Naive thymus-derived CD4-positive, alpha-beta T cell (primary cell): Measurements from ENCODE around the gene CAPZA1. TPM values are rescaled to one million over a fixed set of nuclear protein-coding genes. Genes with fewer than 3 reads are reported as not detected.
"Not testable (repeated sequence)": the region's sequence is repeated elsewhere in the genome, so short reads cannot be mapped to it uniquely, and the experiment has no call there.

Experiments used
- ATAC-seq: fragments of 150-1000 bp; cut with Tn5 transposase; 2 replicates; pipeline ENCODE4 v1.10.0; 2021; ENCODE audit warnings: mild to moderate bottlenecking, moderate library complexity
- CTCF ChIA-PET: fragments of 350-600 bp; sonication (Branson Sonifier 250); formaldehyde crosslinking; loops from one replicate; lab custom pipeline; 2021; ENCODE audit warnings: antibody characterized with exemption; lab: Charles Lee
- POLR2A ChIA-PET: fragments of 350-600 bp; sonication (Branson Sonifier 250); formaldehyde crosslinking; loops from one replicate; lab custom pipeline; 2021; ENCODE audit warnings: antibody characterized with exemption, inconsistent platforms; lab: Charles Lee
- DNase-seq, 9 donors: peaks; one replicate each; pipeline versions ENCODE4 v3.0.0 to v3.0.0-alpha.2; 2020 to 2022; ENCODE audit warnings: mixed read lengths in 1 of 9
- H3K27ac ChIP-seq: one replicate; pipeline ENCODE4 v1.7.0; 2013; ENCODE audit warnings: mild to moderate bottlenecking, low read depth, low read length, moderate library complexity
- H3K27me3 ChIP-seq, 2 donors: one replicate each; pipeline ENCODE4 v1.7.0; 2013; ENCODE audit warnings: low read length in 2 of 2, mild to moderate bottlenecking in 2 of 2, moderate library complexity in 2 of 2; ENCODE audit not compliant: control insufficient read depth in 2 of 2, insufficient read depth in 2 of 2
- H3K36me3 ChIP-seq, 3 experiments: 1 replicate in 2 of 3; 2 replicates in 1 of 3; pipeline ENCODE4 v1.7.0; 2013; ENCODE audit warnings: low read length in 3 of 3, mild to moderate bottlenecking in 3 of 3, moderate library complexity in 1 of 3; ENCODE audit not compliant: insufficient read depth in 3 of 3, control insufficient read depth in 2 of 3
- H3K4me1 ChIP-seq, 2 donors: one replicate each; pipeline ENCODE4 v1.7.0; 2013; ENCODE audit warnings: low read length in 2 of 2, mild to moderate bottlenecking in 2 of 2, moderate library complexity in 1 of 2; ENCODE audit not compliant: control insufficient read depth in 2 of 2, insufficient read depth in 2 of 2
- H3K4me3 ChIP-seq: 2 replicates; pipeline ENCODE4 v1.7.0; 2013; ENCODE audit warnings: mild to moderate bottlenecking, low read length
- H3K9me3 ChIP-seq, 3 experiments: 1 replicate in 2 of 3; 2 replicates in 1 of 3; pipeline ENCODE4 v1.7.0; 2013; ENCODE audit warnings: low read length in 3 of 3; ENCODE audit not compliant: control insufficient read depth in 2 of 3
- H3K27ac Mint-ChIP-seq, 9 donors: one replicate each; pipeline ENCODE4 v1.8.0; 2020 to 2022; ENCODE audit warnings: mixed read lengths in 9 of 9, mild to moderate bottlenecking in 8 of 9, moderate library complexity in 5 of 9, inconsistent platforms in 2 of 9
- H3K27me3 Mint-ChIP-seq, 5 donors: one replicate each; pipeline ENCODE4 v1.8.0; 2021 to 2022; ENCODE audit warnings: mixed read lengths in 5 of 5, mild to moderate bottlenecking in 1 of 5
- H3K36me3 Mint-ChIP-seq, 5 donors: one replicate each; pipeline ENCODE4 v1.8.0; 2020 to 2022; ENCODE audit warnings: mixed read lengths in 5 of 5, mild to moderate bottlenecking in 3 of 5, inconsistent platforms in 1 of 5
- H3K4me1 Mint-ChIP-seq, 7 donors: one replicate each; pipeline ENCODE4 v1.8.0; 2020 to 2022; ENCODE audit warnings: mixed read lengths in 7 of 7, mild to moderate bottlenecking in 3 of 7, inconsistent platforms in 1 of 7
- H3K4me3 Mint-ChIP-seq, 10 donors: one replicate each; pipeline ENCODE4 v1.8.0; 2020 to 2022; ENCODE audit warnings: mild to moderate bottlenecking in 10 of 10, mixed read lengths in 10 of 10, moderate library complexity in 6 of 10, inconsistent platforms in 2 of 10
- H3K9me3 Mint-ChIP-seq, 11 donors: one replicate each; pipeline ENCODE4 v1.8.0; 2020 to 2022; ENCODE audit warnings: mixed read lengths in 11 of 11, mild to moderate bottlenecking in 4 of 11, inconsistent platforms in 1 of 11, moderate library complexity in 1 of 11
- intact Hi-C, 2 donors: fragments of 100-400 bp; cut with micrococcal nuclease; formaldehyde crosslinking; loops; one replicate each; pipeline ENCODE4 v1.15.1; 2023
- polyA plus RNA-seq, 2 donors: library from polyadenylated mRNA; unstranded; fragments of 300-500 nt; fragmentation: Illumina TruSeq; gene quantifications; one replicate each; pipeline ENCODE4 v1.2.3, GENCODE V29; 2021
- total RNA-seq, 6 experiments: library from RNA in 5 of 6; stranded (reverse) in 5 of 6; gene quantifications; 1 replicate in 5 of 6; 2 replicates in 1 of 6; pipeline ENCODE4 v1.2.3 and lab custom pipeline; 2021 to 2026

The CAPZA1 gene
- total and polyA plus RNA-seq, 7 experiments from 2014 or later, result 114 to 237 (median 135) TPM

DNA sequence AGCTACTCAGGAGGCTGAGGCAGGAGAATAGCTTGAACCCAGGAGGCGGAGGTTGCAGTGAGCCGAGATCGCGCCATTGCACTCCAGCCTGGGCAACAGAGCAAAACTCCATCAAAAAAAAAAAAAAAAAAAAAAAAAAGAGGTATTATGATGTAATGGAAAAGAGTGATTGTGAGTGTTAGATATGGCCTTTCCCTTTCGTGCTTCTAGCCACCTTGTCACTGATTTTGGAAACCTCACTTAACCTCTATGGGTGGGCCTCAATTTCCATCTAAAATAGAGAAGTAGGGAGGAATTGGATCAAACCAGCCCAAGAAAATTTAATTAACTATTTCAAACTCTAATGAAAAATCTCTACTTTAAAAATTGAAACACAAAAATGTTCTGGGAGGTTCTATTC is 4.9 kb downstream of the CAPZA1 start:
- peaks cover 7 to 35% (median 14%) of the 10 kb centered on the region in 5 donors for H3K36me3 Mint-ChIP-seq
- H3K27me3 ChIP-seq, ATAC-seq, H3K4me3 ChIP-seq, H3K9me3 Mint-ChIP-seq, H3K9me3 ChIP-seq, CTCF ChIA-PET, H3K27me3 Mint-ChIP-seq: not testable (repeated sequence)
- H3K4me1 Mint-ChIP-seq, result peaks cover 51 to 84% (median 76%) of the 10 kb centered on the region in 7 donors
- peak in 1 of 9 donors; percentile 39 for DNase-seq
- Histone ChIP-seq H3K36me3 (peaks cover 0 to 11% (median 3%) of the 10 kb centered on the region in 3 experiments), H3K27ac (peak overlapping the region; percentile 50), H3K4me1 (peaks cover 40% of the 10 kb centered on the region in 2 donors)
- POLR2A ChIA-PET, result interaction anchor here (0.6 kb wide), 1 partner anchor 50 kb away, joined by 4 read pairs; the partner anchor contains the start of gene MOV10
- intact Hi-C loops, result loop anchor here in 1 of 2 donors (5.0 kb wide), 1 partner anchor 1188 kb away; the partner anchor contains the start of gene RSBN1
- peak overlapping the region in 8 of 9 donors; percentile 9 to 90 (median 60) for H3K27ac Mint-ChIP-seq
- peak overlapping the region in 5 of 10 donors; percentile 16 to 43 (median 40) for H3K4me3 Mint-ChIP-seq

GRCh38 chr1:112625696-112626095 is 6.1 kb downstream of the CAPZA1 start:
- peaks cover 0 to 14% (median 3%) of the 10 kb centered on the region in 3 experiments for H3K36me3 ChIP-seq
- no peaks in the 10 kb centered on the region for H3K9me3 ChIP-seq
- H3K27ac ChIP-seq, result peak overlapping the region; percentile 50
- Mint-ChIP-seq H3K9me3 (peaks cover 0 to 1% (median 0%) of the 10 kb centered on the region in 11 donors), H3K4me1 (peaks cover 54 to 88% (median 80%) of the 10 kb centered on the region in 7 donors), H3K27ac (peak overlapping the region in 6 of 9 donors; percentile 43 to 90 (median 64)), H3K4me3 (peak overlapping the region in 5 of 10 donors; percentile 2 to 69 (median 36)), H3K27me3 (no peaks in the 10 kb centered on the region), H3K36me3 (peaks cover 8 to 35% (median 16%) of the 10 kb centered on the region in 5 donors)
- POLR2A ChIA-PET, result interaction anchor here (1.1 kb wide), 1 partner anchor 48 kb away, joined by 5 read pairs; the partner anchor contains the start of gene MOV10
- peaks cover 39 to 41% of the 10 kb centered on the region in 2 donors for H3K4me1 ChIP-seq
- peak; percentile 25 for ATAC-seq
- intact Hi-C loops, result loop anchor here in 1 of 2 donors (1.0 kb wide), 1 partner anchor 11 kb away; no protein-coding TSS in a partner anchor
- H3K4me3 ChIP-seq, result no peak overlapping the region
- no peaks in the 10 kb centered on the region for H3K27me3 ChIP-seq
- CTCF ChIA-PET, result no interaction called here
- DNase-seq, result no peak

GRCh38 chr1:112626193-112626592 is 6.6 kb downstream of the CAPZA1 start:
- DNase-seq (no peak), ATAC-seq (no peak)
- Histone ChIP-seq H3K4me3 (no peak overlapping the region), H3K27me3 (no peaks in the 10 kb centered on the region), H3K36me3 (peaks cover 0 to 19% (median 3%) of the 10 kb centered on the region in 3 experiments), H3K9me3 (no peaks in the 10 kb centered on the region), H3K4me1 (peaks cover 36 to 40% of the 10 kb centered on the region in 2 donors), H3K27ac (no peak overlapping the region)
- Mint-ChIP-seq H3K27me3 (no peaks in the 10 kb centered on the region), H3K4me1 (peaks cover 55 to 88% (median 80%) of the 10 kb centered on the region in 7 donors), H3K4me3 (peak overlapping the region in 4 of 10 donors; percentile 19 to 40 (median 30)), H3K9me3 (peaks cover 0 to 1% (median 0%) of the 10 kb centered on the region in 11 donors), H3K36me3 (peaks cover 8 to 40% (median 21%) of the 10 kb centered on the region in 5 donors), H3K27ac (peak overlapping the region in 6 of 9 donors; percentile 12 to 90 (median 20))
- CTCF ChIA-PET, result no interaction called here
- intact Hi-C loops, result no loop called here
- POLR2A ChIA-PET, result interaction anchor here (1.1 kb wide), 1 partner anchor 48 kb away, joined by 5 read pairs; the partner anchor contains the start of gene MOV10

DNA sequence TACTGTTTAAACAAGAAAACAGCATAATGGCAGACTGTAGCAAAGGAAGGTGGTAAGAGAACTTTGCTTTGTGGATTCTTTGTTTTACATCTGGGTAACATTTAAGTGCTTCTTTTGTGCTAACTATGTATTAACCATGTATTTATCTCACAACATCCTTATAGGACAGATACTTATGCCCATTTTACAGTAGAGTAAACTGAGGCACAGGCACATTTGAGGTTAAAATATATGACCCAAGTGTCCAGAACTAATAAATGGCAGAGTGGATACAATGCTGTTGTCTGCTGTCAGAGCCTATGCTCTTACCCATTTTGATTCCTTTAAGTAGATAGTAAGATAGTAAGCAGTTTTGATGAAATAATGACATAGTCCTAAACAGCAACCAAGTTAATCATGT is 7.3 kb downstream of the CAPZA1 start:
- H3K27me3 Mint-ChIP-seq, result no peaks in the 10 kb centered on the region
- no peaks in the 10 kb centered on the region for H3K9me3 ChIP-seq
- ATAC-seq, result no peak
- no peak overlapping the region for H3K4me3 ChIP-seq
- peaks cover 8 to 44% (median 26%) of the 10 kb centered on the region in 5 donors for H3K36me3 Mint-ChIP-seq
- H3K36me3 ChIP-seq, result peaks cover 0 to 21% (median 3%) of the 10 kb centered on the region in 3 experiments
- POLR2A ChIA-PET, result no interaction called here
- peaks cover 0 to 1% (median 0%) of the 10 kb centered on the region in 11 donors for H3K9me3 Mint-ChIP-seq
- no peak overlapping the region for H3K27ac ChIP-seq
- H3K27ac Mint-ChIP-seq, result peak overlapping the region in 5 of 9 donors; percentile 14 to 90 (median 38)
- intact Hi-C loops, result no loop called here
- no peak for DNase-seq
- peak overlapping the region in 5 of 10 donors; percentile 11 to 40 (median 23) for H3K4me3 Mint-ChIP-seq
- CTCF ChIA-PET, result no interaction called here
- peaks cover 33 to 47% of the 10 kb centered on the region in 2 donors for H3K4me1 ChIP-seq
- no peaks in the 10 kb centered on the region for H3K27me3 ChIP-seq
- peaks cover 62 to 91% (median 86%) of the 10 kb centered on the region in 7 donors for H3K4me1 Mint-ChIP-seq

GRCh38 chr1:112628516-112628915 is 8.9 kb downstream of the CAPZA1 start:
- intact Hi-C loops, result loop anchor here in 1 of 2 donors (2.0 kb wide), 1 partner anchor 14 kb away; no protein-coding TSS in a partner anchor

GRCh38 chr1:112629256-112629655 is 9.6 kb downstream of the CAPZA1 start:
- no peak overlapping the region for H3K4me3 ChIP-seq
- Mint-ChIP-seq H3K4me3 (peak overlapping the region in 6 of 10 donors; percentile 3 to 42 (median 26)), H3K4me1 (peaks cover 68 to 94% (median 91%) of the 10 kb centered on the region in 7 donors), H3K27me3 (no peaks in the 10 kb centered on the region), H3K9me3 (peaks cover 0 to 1% (median 0%) of the 10 kb centered on the region in 11 donors), H3K27ac (peak overlapping the region in 8 of 9 donors; percentile 2 to 73 (median 30)), H3K36me3 (peaks cover 8 to 56% (median 42%) of the 10 kb centered on the region in 5 donors)
- peaks cover 41 to 62% of the 10 kb centered on the region in 2 donors for H3K4me1 ChIP-seq
- peaks cover 0 to 21% (median 3%) of the 10 kb centered on the region in 3 experiments for H3K36me3 ChIP-seq
- no peak for DNase-seq
- no peaks in the 10 kb centered on the region for H3K9me3 ChIP-seq
- POLR2A ChIA-PET, result interaction anchor here (0.9 kb wide), 1 partner anchor 11 kb away, joined by 3 read pairs; no protein-coding TSS in a partner anchor
- intact Hi-C loops, result loop anchor here in 1 of 2 donors (2.0 kb wide), 1 partner anchor 14 kb away; no protein-coding TSS in a partner anchor
- no peak for ATAC-seq
- H3K27me3 ChIP-seq, result no peaks in the 10 kb centered on the region
- H3K27ac ChIP-seq, result no peak overlapping the region
- CTCF ChIA-PET, result no interaction called here

More at GRCh38 chr1:112628516-112628915, 8.9 kb downstream of the CAPZA1 start:
- POLR2A ChIA-PET, result no interaction called here
- Mint-ChIP-seq H3K27me3 (no peaks in the 10 kb centered on the region), H3K9me3 (peaks cover 0 to 1% (median 0%) of the 10 kb centered on the region in 11 donors), H3K36me3 (peaks cover 8 to 50% (median 38%) of the 10 kb centered on the region in 5 donors), H3K27ac (peak overlapping the region in 5 of 9 donors; percentile 2 to 56 (median 30)), H3K4me1 (peaks cover 62 to 91% (median 87%) of the 10 kb centered on the region in 7 donors), H3K4me3 (peak overlapping the region in 3 of 10 donors; percentile 34 to 42 (median 40))
- Histone ChIP-seq H3K4me3 (no peak overlapping the region), H3K27ac (no peak overlapping the region), H3K4me1 (peaks cover 41 to 55% of the 10 kb centered on the region in 2 donors), H3K27me3 (no peaks in the 10 kb centered on the region), H3K9me3 (no peaks in the 10 kb centered on the region), H3K36me3 (peaks cover 0 to 21% (median 3%) of the 10 kb centered on the region in 3 experiments)
- CTCF ChIA-PET, result no interaction called here
- no peak for ATAC-seq
- no peak for DNase-seq
